Transverse colon (tissue), 3 donors: ENCODE data around the gene CAMTA1.

Experiments used
- CTCF ChIP-seq, 5 experiments: fragments of 200-600 bp in 3 of 5; fragments of 450-650 bp in 2 of 5; sonication (generic) in 3 of 5; IDR thresholded peaks; 1 replicate in 2 of 5; 2 replicates in 3 of 5; pipeline ENCODE4 v1.5.1; 2016 to 2017; ENCODE audit warnings: antibody characterized with exemption in 5 of 5, inconsistent platforms in 3 of 5, mild to moderate bottlenecking in 2 of 5, moderate library complexity in 1 of 5
- EP300 ChIP-seq: sonication (generic); formaldehyde crosslinking; IDR thresholded peaks from one replicate; pipeline ENCODE4 v1.6.1; 2017; ENCODE audit warnings: antibody characterized with exemption, low read depth
- POLR2A ChIP-seq: fragments of 450-650 bp; IDR thresholded peaks from one replicate; pipeline ENCODE4 v1.6.1; 2016; ENCODE audit warnings: antibody characterized with exemption, mild to moderate bottlenecking, moderate library complexity

DNA sequence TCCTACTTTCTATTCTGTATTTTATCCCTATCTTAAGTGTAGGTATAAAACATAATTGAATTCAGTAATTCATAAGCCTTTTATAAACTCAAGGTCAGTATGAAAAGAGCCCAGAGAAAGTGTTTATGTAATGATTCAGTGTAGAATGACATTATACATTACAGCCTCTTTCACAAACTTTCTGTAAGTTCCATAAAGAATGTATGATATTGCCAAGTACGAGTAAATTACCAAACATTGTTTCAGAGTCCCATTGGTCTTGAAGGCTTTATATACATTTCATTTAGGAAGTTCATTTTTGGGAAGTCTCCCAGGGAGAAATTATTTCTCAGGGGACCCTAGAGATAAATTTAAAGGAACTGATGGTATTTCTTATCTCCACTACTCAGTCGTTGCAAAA is 948.0 kb downstream of the CAMTA1 start:
- TF ChIP-seq CTCF (IDR thresholded peaks at IDR 0.05) (no peak), EP300 (no peak), POLR2A (no peak)
